HG02938 (cell line): Measurements from ENCODE around the gene C15orf40.
A peak's percentile ranks its signal among the peaks of the same experiment; 100 is the strongest.

ENCODE experiments used
- ATAC-seq: cut with Tn5 transposase; IDR thresholded peaks from one replicate; pipeline ENCODE4 v1.9.1; 2021; ENCODE audit warnings: mild to moderate bottlenecking, moderate library complexity; ENCODE audit not compliant: unreplicated experiment

C15orf40 gene

DNA sequence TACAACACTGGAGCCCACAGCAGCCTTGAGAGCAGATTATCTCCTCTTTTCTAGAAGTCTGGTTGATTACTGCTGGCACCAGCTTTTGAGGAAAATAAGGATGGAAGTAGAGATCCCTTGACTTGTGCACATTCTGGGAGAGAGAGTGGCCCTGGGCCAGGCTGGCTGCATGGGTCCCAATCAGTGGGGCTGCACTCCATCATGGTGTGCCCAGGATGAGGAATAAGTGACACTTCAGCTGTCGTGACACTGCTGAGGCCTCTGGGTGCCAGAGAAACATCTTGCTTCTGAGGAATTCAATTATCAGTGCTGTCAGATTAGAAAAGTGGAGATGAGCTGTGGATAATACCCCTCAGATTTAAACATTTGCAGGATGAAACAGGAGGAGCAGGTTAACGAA is 16.4 kb downstream of the C15orf40 start:
- no peak for ATAC-seq

DNA sequence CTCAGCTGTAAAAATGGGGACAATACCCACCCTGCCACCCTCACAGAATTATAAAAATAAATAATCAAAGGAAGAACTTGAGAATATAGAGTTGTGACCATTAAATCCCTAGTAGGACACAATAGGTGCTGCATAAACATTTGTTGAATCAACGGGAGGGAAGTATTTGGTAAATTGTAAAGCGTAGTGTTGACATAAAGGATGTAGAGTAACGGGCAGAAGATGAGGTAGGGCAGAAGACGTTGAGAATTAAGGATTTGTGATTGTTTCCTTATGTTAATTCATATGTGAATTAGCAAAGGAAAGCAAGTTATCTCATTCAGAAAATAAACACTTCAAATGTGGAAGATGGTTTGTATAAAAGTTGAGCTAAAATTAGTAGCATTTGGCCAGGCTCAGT is 18.3 kb downstream of the C15orf40 start:
- ATAC-seq = no peak

DNA sequence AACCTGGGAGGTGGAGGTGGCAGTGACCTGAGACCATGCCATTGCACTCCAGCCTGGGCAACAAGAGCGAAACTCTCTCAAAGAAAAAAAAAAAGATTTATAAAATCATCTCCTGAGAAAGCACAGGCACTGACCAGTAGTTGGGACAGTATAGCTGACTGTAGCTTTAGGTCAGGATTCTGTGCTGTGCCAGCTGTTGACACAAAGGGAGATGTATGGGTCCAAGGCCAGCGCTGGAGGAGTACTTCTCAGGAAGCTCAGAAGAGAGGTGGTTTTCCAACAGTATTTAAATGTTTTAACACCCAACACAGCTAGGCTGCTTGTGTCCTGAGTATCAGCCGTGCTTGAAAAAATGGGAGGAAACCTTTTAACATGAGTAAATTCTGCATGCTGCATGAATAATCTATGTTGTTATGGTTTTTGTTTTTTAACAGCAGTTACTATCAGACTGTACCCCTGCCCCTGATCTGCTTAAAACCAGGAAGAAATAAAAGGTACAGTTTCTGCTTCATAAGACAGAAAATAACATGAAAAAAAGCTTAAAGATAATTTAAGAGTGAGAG is 18.9 kb downstream of the C15orf40 start:
- no peak for ATAC-seq

DNA sequence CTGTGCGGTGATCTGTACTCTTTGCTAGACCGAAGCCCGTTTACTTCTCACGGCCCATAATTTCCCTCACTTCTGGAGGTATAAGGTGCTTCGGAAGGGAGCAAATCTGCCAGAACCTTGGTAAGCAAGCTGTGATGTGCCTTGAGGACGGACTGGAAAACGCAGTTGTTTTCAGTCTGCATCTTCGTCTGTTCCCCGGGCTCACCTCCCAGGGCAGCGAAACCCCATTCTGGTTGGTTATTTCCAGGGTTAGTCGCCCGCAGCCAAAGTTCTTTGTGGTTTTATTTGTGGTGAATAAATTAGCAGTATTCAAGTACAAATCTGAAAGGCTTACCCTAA is 25.0 kb downstream of the C15orf40 start:
- peak; percentile 26 for ATAC-seq

DNA sequence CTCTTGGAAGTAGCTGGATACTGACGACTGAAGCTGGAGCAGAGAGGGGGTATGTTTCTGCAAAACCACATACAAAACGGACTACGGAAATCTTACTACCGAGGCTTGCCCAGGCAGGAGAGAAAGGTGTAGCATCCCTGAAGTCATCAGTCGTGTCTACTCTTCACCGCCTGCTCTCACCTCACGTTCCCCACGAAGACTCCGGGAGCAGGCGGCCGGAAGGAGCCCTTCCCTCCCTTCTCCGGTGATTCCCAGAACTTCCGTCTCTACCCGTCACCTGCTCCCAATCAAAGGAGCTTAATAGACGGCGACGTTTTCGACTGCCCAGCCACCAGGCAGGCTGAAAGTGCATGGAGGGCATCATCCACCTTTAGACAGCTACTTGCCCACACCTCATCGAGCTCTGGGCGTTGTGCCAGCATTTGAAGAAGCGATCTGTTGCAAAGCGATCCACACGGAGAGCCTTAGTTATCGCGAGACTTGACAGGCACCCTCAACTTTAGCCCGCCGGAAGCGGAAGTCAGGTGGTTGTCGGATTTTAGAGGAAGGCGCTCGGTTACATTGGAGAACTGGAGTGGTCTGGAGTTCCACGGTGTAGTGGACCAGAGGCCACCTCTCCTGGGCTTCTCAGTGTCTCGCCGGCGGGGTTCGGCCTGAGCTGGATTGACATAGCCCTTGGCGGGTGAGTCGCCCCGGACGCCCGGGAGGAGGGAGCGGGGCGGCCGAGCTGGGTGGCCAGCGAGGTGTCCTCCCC is 25.6 kb downstream of the C15orf40 start, which contains the start of gene RAMAC:
RAMAC (plus strand) TSS at position 523 of the 754 bp plus-strand sequence. CDS start 2,809 bp downstream, outside the sequence.
- peak; percentile 95 for ATAC-seq

DNA sequence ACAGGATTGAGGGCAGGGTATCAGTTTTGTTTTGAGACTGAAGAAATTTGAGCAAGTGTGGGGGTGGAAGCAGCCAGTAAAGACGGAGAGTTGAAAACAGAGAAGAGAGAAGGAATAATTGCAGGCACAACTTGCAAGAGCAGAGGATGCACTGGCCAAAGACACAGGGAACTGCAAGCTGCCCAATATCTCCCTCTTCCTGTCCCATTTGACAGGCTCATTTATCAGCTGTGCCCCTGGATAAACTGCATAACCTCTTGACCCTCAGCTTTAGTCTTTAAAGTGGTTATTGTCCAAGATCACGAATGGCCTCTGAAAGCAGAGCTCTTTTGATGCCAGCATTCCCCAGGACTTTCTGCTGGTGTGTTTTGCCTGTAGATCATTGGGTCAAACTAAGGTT is 30.5 kb downstream of the C15orf40 start:
- no peak for ATAC-seq

GRCh38 chr15:82979726-82980125 is 31.7 kb downstream of the C15orf40 start:
- no peak for ATAC-seq

DNA sequence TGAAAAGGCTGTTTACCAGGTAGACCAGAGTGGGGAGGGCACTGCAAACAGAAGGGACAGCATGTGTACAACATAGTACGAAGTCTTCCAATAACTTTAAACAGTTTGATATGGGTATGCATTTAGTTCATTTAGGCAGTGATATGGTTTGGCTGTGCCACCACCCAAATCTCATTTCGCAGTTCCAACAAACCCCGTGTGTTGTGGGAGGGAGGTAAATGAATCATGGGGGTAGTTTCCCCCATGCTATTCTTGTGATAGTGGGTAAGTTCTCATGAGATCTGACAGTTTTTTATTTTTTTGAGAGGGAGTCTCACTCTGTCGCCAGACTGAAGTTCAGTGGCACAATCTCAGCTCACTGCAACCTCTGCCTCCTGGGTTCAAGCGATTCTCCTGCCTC is 33.0 kb downstream of the C15orf40 start:
- ATAC-seq = no peak

- no peak for ATAC-seq
These were observed 34.4 kb downstream of the C15orf40 start for GRCh38 chr15:82977076-82977475.

- no peak for ATAC-seq
These were observed 38.4 kb downstream of the C15orf40 start for GRCh38 chr15:82972990-82973389.

DNA sequence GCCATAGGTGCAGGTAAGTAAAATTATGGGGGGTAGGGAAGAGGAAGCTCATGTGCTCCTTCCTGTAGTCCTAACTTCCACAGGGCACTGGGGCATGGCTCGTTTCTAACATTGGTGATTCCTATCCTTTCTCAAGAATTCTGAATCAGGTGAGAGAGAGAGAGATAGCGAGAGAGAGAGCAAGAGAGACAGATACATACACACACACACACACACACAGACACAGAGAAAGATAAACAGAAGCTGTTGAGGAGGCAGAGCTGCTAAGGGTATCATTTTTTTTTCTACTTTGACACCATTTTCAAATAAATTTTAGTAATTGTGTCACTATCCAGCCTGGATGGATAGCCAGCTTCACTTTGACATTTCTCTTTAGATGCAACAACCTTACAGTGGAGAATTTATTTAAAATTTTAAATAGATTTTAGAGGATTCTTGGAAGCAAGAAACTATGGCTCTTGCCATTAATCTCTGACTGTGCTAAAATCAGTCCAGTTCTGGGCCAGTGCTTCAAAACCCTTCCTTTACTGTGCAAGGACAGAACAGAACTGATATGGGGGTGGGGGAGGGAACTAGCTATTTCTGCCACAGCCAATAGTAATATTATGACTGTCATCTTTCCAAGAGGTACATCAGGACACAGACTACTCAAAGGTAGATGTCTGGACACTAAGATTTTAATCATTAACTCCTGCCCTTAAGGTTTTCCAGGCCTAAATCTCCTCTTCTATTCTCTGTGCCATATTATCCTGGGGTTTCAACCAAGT is 40.0 kb downstream of the C15orf40 start:
- ATAC-seq = no peak

- no peak for ATAC-seq
These were observed 40.7 kb downstream of the C15orf40 start for GRCh38 chr15:82970696-82971095.

DNA sequence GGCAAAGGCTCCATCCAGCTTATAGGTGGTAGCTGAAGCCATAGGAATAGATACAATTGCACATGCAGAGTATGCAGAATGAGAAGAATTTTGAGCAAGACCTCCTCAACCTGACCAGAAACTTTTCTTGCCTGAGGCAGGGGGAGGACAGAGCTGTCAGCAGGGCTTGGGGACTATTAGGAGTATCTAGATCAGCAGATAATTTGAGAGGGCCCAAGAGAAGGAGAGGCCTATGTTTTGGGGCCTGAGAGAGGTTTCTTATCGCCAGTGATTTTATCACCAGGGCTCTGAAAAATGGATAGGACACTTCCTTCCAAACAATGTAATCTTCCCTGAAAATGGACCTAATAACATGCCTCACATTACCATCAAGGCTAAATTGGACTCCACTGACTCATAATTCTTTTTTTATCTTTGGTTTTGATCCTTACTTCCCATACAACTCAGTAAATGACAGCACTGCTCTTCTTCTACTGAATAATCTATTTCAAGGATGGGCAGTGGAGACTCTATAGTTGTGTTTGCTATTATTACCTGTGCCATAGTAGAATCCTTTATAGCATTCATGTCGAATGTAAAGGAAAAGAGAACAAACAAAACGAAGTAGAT is 41.3 kb downstream of the C15orf40 start:
- ATAC-seq = no peak

- no peak for ATAC-seq
These were observed 42.1 kb downstream of the C15orf40 start for GRCh38 chr15:82969353-82969752.

GRCh38 chr15:82968066-82968465 is 43.4 kb downstream of the C15orf40 start:
- no peak for ATAC-seq

GRCh38 chr15:82966671-82967071 is 44.8 kb downstream of the C15orf40 start:
- peak; percentile 88 for ATAC-seq

GRCh38 chr15:82964890-82965289 is 46.5 kb downstream of the C15orf40 start:
- ATAC-seq = no peak

- no peak for ATAC-seq
These were observed 47.7 kb downstream of the C15orf40 start for GRCh38 chr15:82963471-82964341.

- ATAC-seq = no peak
These were observed 50.7 kb downstream of the C15orf40 start for GRCh38 chr15:82960766-82961165.

DNA sequence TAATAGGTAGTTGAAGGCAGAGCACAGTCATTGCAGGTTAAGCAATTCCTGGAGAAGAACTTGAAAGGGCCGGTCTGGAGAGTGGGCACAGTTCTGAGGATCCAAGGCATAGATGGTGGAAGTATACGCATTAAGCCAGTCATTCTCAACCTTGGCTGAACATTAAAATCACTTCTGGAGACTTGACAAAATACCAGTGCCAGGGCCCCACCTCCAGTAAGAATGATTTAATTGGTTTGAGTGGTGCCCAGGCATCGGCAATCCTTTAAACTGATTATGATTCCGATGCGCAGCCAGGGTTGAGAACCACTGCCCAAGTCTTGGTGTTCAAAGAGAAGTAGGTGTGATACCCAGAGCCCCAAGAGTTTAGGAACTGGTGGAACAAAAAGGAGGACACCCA is 52.0 kb downstream of the C15orf40 start:
- ATAC-seq = no peak

DNA sequence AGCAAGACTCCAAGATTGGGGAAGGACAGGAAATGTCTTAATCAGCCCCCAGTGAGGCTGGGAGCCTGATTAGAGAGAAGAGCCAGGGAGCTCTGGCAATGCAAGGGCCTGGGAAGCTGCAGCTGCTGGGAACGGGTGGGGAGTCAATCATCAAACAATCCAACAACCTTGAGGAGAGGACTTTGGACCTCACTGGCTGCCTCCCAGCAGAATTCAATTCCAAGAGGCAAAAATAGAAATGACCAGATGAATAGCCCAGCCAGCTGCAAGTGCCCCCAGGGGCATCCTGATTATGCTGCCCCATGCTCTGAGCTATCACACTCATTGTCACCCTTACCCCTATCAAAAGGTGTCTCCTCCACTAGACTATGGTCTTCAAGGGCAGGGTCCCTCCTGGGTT is 52.8 kb downstream of the C15orf40 start:
- no peak for ATAC-seq
